Large intestine (tissue), 3 donors: ENCODE measurements around the gene OR52H1. TPM values are rescaled to one million over a fixed set of nuclear protein-coding genes. Genes with fewer than 3 reads are reported as not detected.

ENCODE experiments used
- DNase-seq, 2 donors: peaks; one replicate each; pipeline versions ENCODE4 v3.0.0 to v3.0.0-alpha.2; 2013
- H3K27ac ChIP-seq: one replicate; pipeline ENCODE4 v1.5.1; 2013; ENCODE audit warnings: low read length
- H3K27me3 ChIP-seq: 2 replicates; pipeline ENCODE4 v1.6.1; 2013; ENCODE audit warnings: low read length; ENCODE audit not compliant: control insufficient read depth, insufficient read depth
- H3K36me3 ChIP-seq: 2 replicates; pipeline ENCODE4 v1.6.1; 2013; ENCODE audit warnings: low read length; ENCODE audit not compliant: control insufficient read depth, insufficient read depth
- H3K4me1 ChIP-seq: one replicate; pipeline ENCODE4 v1.6.1; 2013; ENCODE audit warnings: low read length; ENCODE audit not compliant: control insufficient read depth, insufficient read depth
- H3K4me3 ChIP-seq: one replicate; pipeline ENCODE4 v1.5.1; 2013; ENCODE audit warnings: low read length
- H3K9me3 ChIP-seq: one replicate; pipeline ENCODE4 v1.6.1; 2013; ENCODE audit warnings: mild to moderate bottlenecking, low read depth, low read length, moderate library complexity; ENCODE audit not compliant: control insufficient read depth
- WGBS: methylation state at CpG from one replicate; pipeline ENCODE4 v1.1.5; 2013; ENCODE audit warnings: low lambda C conversion rate; ENCODE audit not compliant: insufficient coverage; 5-methylcytosine and 5-hydroxymethylcytosine counted together
- polyA plus RNA-seq: library from polyadenylated mRNA; unstranded; fragments of 120-200 nt; gene quantifications from one replicate; pipeline ENCODE4 v1.2.1, GENCODE V29; 2013

Gene OR52H1
- polyA plus RNA-seq, 1 donor, result not detected

DNA sequence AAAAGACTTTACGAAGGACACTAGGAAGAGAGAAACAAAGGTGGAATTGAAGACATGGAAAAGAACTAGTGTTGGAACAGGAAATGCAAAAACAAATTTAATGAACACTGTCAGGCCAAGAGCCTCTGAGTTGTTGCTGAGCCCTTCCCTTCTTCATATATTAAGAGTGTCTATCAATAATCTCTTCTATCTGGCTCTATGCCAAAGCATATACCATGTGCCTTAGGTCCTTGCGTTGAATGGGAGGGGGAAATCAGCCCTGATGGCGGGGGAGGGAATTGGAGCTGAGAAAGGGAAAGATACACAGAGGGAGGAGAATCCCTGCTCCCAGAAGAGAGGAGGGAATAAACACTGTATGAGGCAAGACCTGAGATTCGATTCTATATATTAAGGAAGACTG, 26.8 kb upstream of the OR52H1 start:
- Histone ChIP-seq H3K36me3 (no peaks in the 10 kb centered on the region), H3K9me3 (no peaks in the 10 kb centered on the region), H3K27me3 (no peaks in the 10 kb centered on the region), H3K27ac (no peak overlapping the region), H3K4me1 (no peaks in the 10 kb centered on the region), H3K4me3 (no peak overlapping the region)
- DNase-seq, result no peak
- 95% methylated on average over 2 of the region's 4 CpGs for WGBS

- H3K4me1 ChIP-seq, result no peaks in the 10 kb centered on the region
- H3K27ac ChIP-seq, result no peak overlapping the region
- no peak overlapping the region for H3K4me3 ChIP-seq
- DNase-seq, result no peak
- no peaks in the 10 kb centered on the region for H3K27me3 ChIP-seq
- 100% methylated on average over 1 of the region's 2 CpGs for WGBS
- H3K36me3 ChIP-seq, result no peaks in the 10 kb centered on the region
- no peaks in the 10 kb centered on the region for H3K9me3 ChIP-seq
These were observed 26.3 kb upstream of the OR52H1 start for GRCh38 chr11:5574654-5575053.

- Histone ChIP-seq H3K36me3 (no peaks in the 10 kb centered on the region), H3K27me3 (no peaks in the 10 kb centered on the region), H3K4me3 (no peak overlapping the region), H3K4me1 (no peaks in the 10 kb centered on the region), H3K27ac (no peak overlapping the region), H3K9me3 (no peaks in the 10 kb centered on the region)
- WGBS, result 83% methylated on average over 1 of the region's 1 CpG
- DNase-seq, result no peak
These were observed 16.1 kb upstream of the OR52H1 start for GRCh38 chr11:5564259-5565019.

DNA sequence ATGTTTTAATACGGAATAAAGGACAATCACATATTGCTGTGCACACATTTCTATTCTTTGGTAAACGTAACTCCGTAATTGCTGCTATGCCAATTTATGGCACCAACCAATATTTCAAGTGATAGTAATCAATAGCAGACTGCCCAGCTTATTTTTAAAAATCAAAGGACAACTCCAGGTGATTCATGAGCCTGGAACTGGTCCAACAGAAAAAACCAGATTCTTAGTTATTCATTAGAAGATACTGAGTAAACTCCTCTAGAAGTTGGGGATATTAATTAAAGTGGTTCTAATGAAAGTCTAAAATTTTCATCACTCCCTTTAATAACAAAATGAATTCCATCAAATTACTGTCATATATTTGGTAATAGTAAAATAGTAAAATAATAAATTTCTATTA, 9.4 kb upstream of the OR52H1 start:
- no CpG with 5 or more reads among the region's 3 CpGs for WGBS
- no peak for DNase-seq

GRCh38 chr11:5556596-5557188, 8.4 kb upstream of the OR52H1 start:
- Histone ChIP-seq H3K4me1 (no peaks in the 10 kb centered on the region), H3K36me3 (no peaks in the 10 kb centered on the region), H3K27me3 (no peaks in the 10 kb centered on the region), H3K9me3 (no peaks in the 10 kb centered on the region), H3K27ac (no peak overlapping the region), H3K4me3 (no peak overlapping the region)
- DNase-seq, result no peak
- no CpG with 5 or more reads among the region's 3 CpGs for WGBS

More for the DNA sequence above, 9.4 kb upstream of the OR52H1 start:
- no peaks in the 10 kb centered on the region for H3K4me1 ChIP-seq
- no peaks in the 10 kb centered on the region for H3K36me3 ChIP-seq
- H3K27me3 ChIP-seq, result no peaks in the 10 kb centered on the region
- H3K27ac ChIP-seq, result no peak overlapping the region
- no peak overlapping the region for H3K4me3 ChIP-seq
- H3K9me3 ChIP-seq, result no peaks in the 10 kb centered on the region

- no peaks in the 10 kb centered on the region for H3K36me3 ChIP-seq
- no peak overlapping the region for H3K4me3 ChIP-seq
- no peak overlapping the region for H3K27ac ChIP-seq
- H3K27me3 ChIP-seq, result no peaks in the 10 kb centered on the region
- no peak for DNase-seq
- no peaks in the 10 kb centered on the region for H3K9me3 ChIP-seq
- H3K4me1 ChIP-seq, result no peaks in the 10 kb centered on the region
These were observed 5.0 kb upstream of the OR52H1 start for GRCh38 chr11:5553343-5553742.

GRCh38 chr11:5550440-5551095, 2.2 kb upstream of the OR52H1 start:
- H3K9me3 ChIP-seq, result no peaks in the 10 kb centered on the region
- H3K27ac ChIP-seq, result no peak overlapping the region
- H3K4me1 ChIP-seq, result no peaks in the 10 kb centered on the region
- H3K27me3 ChIP-seq, result no peaks in the 10 kb centered on the region
- WGBS, result 90% methylated on average over 2 of the region's 5 CpGs
- H3K36me3 ChIP-seq, result no peaks in the 10 kb centered on the region
- no peak for DNase-seq
- H3K4me3 ChIP-seq, result no peak overlapping the region

DNA sequence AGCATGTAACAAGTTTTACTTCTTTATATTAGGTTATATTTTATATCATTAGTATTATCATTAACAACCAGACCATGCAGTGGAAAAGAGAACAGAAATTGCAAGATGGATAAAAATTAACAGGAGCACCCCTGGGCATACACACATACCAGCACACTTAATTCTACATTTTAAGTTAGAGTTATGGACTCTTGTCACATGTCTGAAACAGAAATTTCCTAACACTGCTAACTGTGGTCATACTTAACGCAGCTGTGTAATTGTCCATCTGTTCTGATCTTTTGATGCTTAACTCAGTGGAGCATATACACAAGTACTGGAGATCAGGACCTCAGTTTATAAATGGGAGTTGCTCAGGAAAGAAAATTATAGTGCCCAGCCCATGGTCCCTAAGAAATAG, 358 bp downstream of the OR52H1 start:
- WGBS, result no CpG with 5 or more reads among the region's 1 CpG
- Histone ChIP-seq H3K27ac (no peak overlapping the region), H3K9me3 (no peaks in the 10 kb centered on the region), H3K27me3 (no peaks in the 10 kb centered on the region), H3K4me3 (no peak overlapping the region), H3K36me3 (no peaks in the 10 kb centered on the region), H3K4me1 (no peaks in the 10 kb centered on the region)
- no peak for DNase-seq

DNA sequence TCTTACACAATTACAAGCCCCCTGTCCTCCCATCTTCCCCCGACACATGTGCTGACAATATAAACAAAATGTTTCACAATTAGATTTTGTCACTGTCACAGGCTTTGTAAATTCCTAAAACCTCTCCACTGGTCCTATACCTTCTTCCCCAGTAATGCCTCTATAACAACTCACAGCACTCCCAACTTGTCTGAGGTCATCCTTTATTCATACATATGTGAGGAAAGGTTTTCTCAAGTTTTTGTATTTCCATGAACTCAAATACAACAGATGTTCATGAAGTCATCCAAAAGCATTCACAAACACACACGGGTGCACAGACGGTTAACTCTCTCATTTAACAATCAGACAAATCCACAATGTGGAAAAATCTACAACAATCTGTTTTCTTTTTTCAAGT, 1.9 kb downstream of the OR52H1 start:
- H3K36me3 ChIP-seq, result no peaks in the 10 kb centered on the region
- no peaks in the 10 kb centered on the region for H3K9me3 ChIP-seq
- 93% methylated on average over 3 of the region's 3 CpGs for WGBS
- no peak overlapping the region for H3K27ac ChIP-seq
- DNase-seq, result no peak
- H3K4me1 ChIP-seq, result no peaks in the 10 kb centered on the region
- H3K27me3 ChIP-seq, result no peaks in the 10 kb centered on the region
- H3K4me3 ChIP-seq, result no peak overlapping the region

- DNase-seq, result no peak
- no peak overlapping the region for H3K4me3 ChIP-seq
- no peaks in the 10 kb centered on the region for H3K27me3 ChIP-seq
- no peak overlapping the region for H3K27ac ChIP-seq
- no peaks in the 10 kb centered on the region for H3K36me3 ChIP-seq
- no peaks in the 10 kb centered on the region for H3K4me1 ChIP-seq
- no peaks in the 10 kb centered on the region for H3K9me3 ChIP-seq
- 13% methylated on average over 1 of the region's 1 CpG for WGBS
These were observed 6.9 kb downstream of the OR52H1 start for GRCh38 chr11:5541427-5541826.

GRCh38 chr11:5536482-5536881, 11.9 kb downstream of the OR52H1 start:
- H3K4me3 ChIP-seq, result no peak overlapping the region
- H3K9me3 ChIP-seq, result no peaks in the 10 kb centered on the region
- no peaks in the 10 kb centered on the region for H3K36me3 ChIP-seq
- H3K27ac ChIP-seq, result no peak overlapping the region
- no peaks in the 10 kb centered on the region for H3K4me1 ChIP-seq
- no peak for DNase-seq
- H3K27me3 ChIP-seq, result no peaks in the 10 kb centered on the region
